Common myeloid progenitor, CD34-positive (primary cell): ENCODE data around the gene NSUN5.

Experiments used
- CTCF ChIA-PET: fragments of 350-600 bp; sonication (Branson Sonifier 250); formaldehyde crosslinking; loops from one replicate; lab custom pipeline; 2021; ENCODE audit warnings: antibody characterized with exemption; lab: Charles Lee
- POLR2A ChIA-PET: fragments of 350-600 bp; sonication (Branson Sonifier 250); formaldehyde crosslinking; loops from one replicate; lab custom pipeline; 2021; ENCODE audit warnings: antibody characterized with exemption; lab: Charles Lee
- DNase-seq, 3 donors: peaks; one replicate each; pipeline versions ENCODE4 v3.0.0 to v3.0.0-alpha.2; 2013
- H3K27ac ChIP-seq, 2 experiments: 1 replicate in 1 of 2; 2 replicates in 1 of 2; pipeline ENCODE4 v1.7.0; 2013; ENCODE audit warnings: inconsistent platforms in 2 of 2, low read length in 2 of 2, mild to moderate bottlenecking in 2 of 2, low read depth in 1 of 2, moderate library complexity in 1 of 2; ENCODE audit not compliant: severe bottlenecking in 2 of 2, insufficient read depth in 1 of 2, poor library complexity in 1 of 2
- H3K27me3 ChIP-seq, 5 experiments: replicated peaks in 2 of 5; 1 replicate in 3 of 5; 2 replicates in 2 of 5; pipeline versions ENCODE4 v1.6.1 to v1.7.0; 2013; ENCODE audit warnings: low read length in 4 of 5, mild to moderate bottlenecking in 2 of 5, moderate library complexity in 2 of 5, inconsistent platforms in 1 of 5; ENCODE audit not compliant: insufficient read depth in 5 of 5, control insufficient read depth in 4 of 5
- H3K36me3 ChIP-seq, 4 experiments: 1 replicate in 2 of 4; 2 replicates in 2 of 4; pipeline versions ENCODE4 v1.6.1 to v1.7.0; 2013; ENCODE audit warnings: low read length in 3 of 4, control low read depth in 1 of 4, mild to moderate bottlenecking in 1 of 4; ENCODE audit not compliant: control insufficient read depth in 4 of 4, insufficient read depth in 4 of 4
- H3K4me1 ChIP-seq, 4 experiments: 1 replicate in 3 of 4; 2 replicates in 1 of 4; pipeline versions ENCODE4 v1.6.1 to v1.7.1; 2013; ENCODE audit warnings: low read length in 3 of 4, mild to moderate bottlenecking in 3 of 4, control low read depth in 1 of 4, inconsistent platforms in 1 of 4, moderate library complexity in 1 of 4; ENCODE audit not compliant: control insufficient read depth in 4 of 4, insufficient read depth in 4 of 4; ENCODE audit errors: control extremely low read depth in 1 of 4
- H3K4me3 ChIP-seq, 7 experiments: 1 replicate in 4 of 7; 2 replicates in 3 of 7; pipeline versions ENCODE4 v1.5.1 to v1.7.0; 2013; ENCODE audit warnings: mild to moderate bottlenecking in 7 of 7, low read length in 6 of 7, moderate library complexity in 6 of 7, inconsistent platforms in 2 of 7, low read depth in 2 of 7, control low read depth in 1 of 7; ENCODE audit not compliant: insufficient read depth in 4 of 7, control insufficient read depth in 1 of 7; ENCODE audit errors: extremely low read depth in 1 of 7
- H3K9me3 ChIP-seq, 5 experiments: 1 replicate in 4 of 5; 2 replicates in 1 of 5; pipeline versions ENCODE4 v1.6.1 to v1.7.1; 2013; ENCODE audit warnings: low read length in 4 of 5, mild to moderate bottlenecking in 2 of 5, inconsistent platforms in 1 of 5, low read depth in 1 of 5, moderate library complexity in 1 of 5; ENCODE audit not compliant: control insufficient read depth in 4 of 5, insufficient read depth in 2 of 5; ENCODE audit errors: control extremely low read depth in 1 of 5
- WGBS: methylation state at CpG from one replicate; pipeline ENCODE4 v1.1.5; 2013; ENCODE audit not compliant: insufficient coverage; 5-methylcytosine and 5-hydroxymethylcytosine counted together

NSUN5 gene

GRCh38 chr7:73341877-73342276 is 33.3 kb upstream of the NSUN5 start:
- CTCF ChIA-PET: interaction anchor here (1.1 to 3.3 kb wide), 3 partner anchors 13 to 110 kb away, joined by 3 to 13 read pairs (median 4); no protein-coding TSS in a partner anchor
- Histone ChIP-seq H3K4me3 (no peak overlapping the region), H3K27ac (no peak overlapping the region), H3K4me1 (peaks cover 0 to 15% (median 2%) of the 10 kb centered on the region in 4 experiments), H3K36me3 (no peaks in the 10 kb centered on the region), H3K9me3 (no peaks in the 10 kb centered on the region), H3K27me3 (no peaks in the 10 kb centered on the region)
- DNase-seq: peak; percentile 6 to 38 (median 24)
- WGBS: 97% methylated on average over 7 of the region's 8 CpGs
- POLR2A ChIA-PET: no interaction called here

GRCh38 chr7:73340514-73340913 is 31.9 kb upstream of the NSUN5 start:
- CTCF ChIA-PET: interaction anchor here (1.0 to 3.3 kb wide), 4 partner anchors 10 to 129 kb away, joined by 3 to 13 read pairs (median 4); no protein-coding TSS in a partner anchor
- WGBS: 100% methylated on average over 5 of the region's 7 CpGs
- H3K27me3 ChIP-seq: no peaks in the 10 kb centered on the region
- no peak for DNase-seq
- POLR2A ChIA-PET: no interaction called here
- no peaks in the 10 kb centered on the region for H3K36me3 ChIP-seq
- no peak overlapping the region for H3K27ac ChIP-seq
- no peaks in the 10 kb centered on the region for H3K9me3 ChIP-seq
- no peak overlapping the region for H3K4me3 ChIP-seq
- H3K4me1 ChIP-seq: peaks cover 0 to 8% (median under 1%) of the 10 kb centered on the region in 4 experiments

- no peak for DNase-seq
Observed at GRCh38 chr7:73338321-73338720, 29.7 kb upstream of the NSUN5 start.

GRCh38 chr7:73332447-73332846 is 23.8 kb upstream of the NSUN5 start:
- WGBS: 88% methylated on average over 4 of the region's 6 CpGs
- no peak overlapping the region for H3K27ac ChIP-seq
- ChIA-PET CTCF (interaction anchor here (1.0 kb wide), 1 partner anchor 21 kb away, joined by 3 read pairs; no protein-coding TSS in a partner anchor), POLR2A (no interaction called here)
- H3K36me3 ChIP-seq: no peaks in the 10 kb centered on the region
- no peaks in the 10 kb centered on the region for H3K9me3 ChIP-seq
- DNase-seq: no peak
- no peak overlapping the region for H3K4me3 ChIP-seq
- no peaks in the 10 kb centered on the region for H3K27me3 ChIP-seq
- H3K4me1 ChIP-seq: peaks cover 0 to 6% (median 1%) of the 10 kb centered on the region in 4 experiments

More at GRCh38 chr7:73338321-73338720, 29.7 kb upstream of the NSUN5 start:
- CTCF ChIA-PET: interaction anchor here (1.2 kb wide), 1 partner anchor 9 kb away, joined by 3 read pairs; no protein-coding TSS in a partner anchor
- H3K27ac ChIP-seq: no peak overlapping the region
- no peaks in the 10 kb centered on the region for H3K4me1 ChIP-seq
- POLR2A ChIA-PET: no interaction called here
- no peak overlapping the region for H3K4me3 ChIP-seq
- no peaks in the 10 kb centered on the region for H3K27me3 ChIP-seq
- H3K9me3 ChIP-seq: no peaks in the 10 kb centered on the region
- WGBS: 95% methylated on average over 4 of the region's 10 CpGs
- H3K36me3 ChIP-seq: no peaks in the 10 kb centered on the region

GRCh38 chr7:73330772-73331171 is 22.1 kb upstream of the NSUN5 start:
- no peaks in the 10 kb centered on the region for H3K9me3 ChIP-seq
- no peaks in the 10 kb centered on the region for H3K27me3 ChIP-seq
- 95% methylated on average over 6 of the region's 6 CpGs for WGBS
- ChIA-PET POLR2A (no interaction called here), CTCF (no interaction called here)
- peaks cover 0 to 6% (median 1%) of the 10 kb centered on the region in 4 experiments for H3K4me1 ChIP-seq
- H3K4me3 ChIP-seq: no peak overlapping the region
- no peak for DNase-seq
- H3K36me3 ChIP-seq: no peaks in the 10 kb centered on the region
- H3K27ac ChIP-seq: no peak overlapping the region

GRCh38 chr7:73329861-73330581 is 21.4 kb upstream of the NSUN5 start:
- H3K27me3 ChIP-seq: no peaks in the 10 kb centered on the region
- H3K4me1 ChIP-seq: peaks cover 0 to 6% (median 1%) of the 10 kb centered on the region in 4 experiments
- peak in 2 of 3 donors; percentile 17 to 27 for DNase-seq
- CTCF ChIA-PET: interaction anchor here (1.3 to 1.4 kb wide), 2 partner anchors 12 to 118 kb away, joined by 3 to 6 read pairs; no protein-coding TSS in a partner anchor
- H3K36me3 ChIP-seq: no peaks in the 10 kb centered on the region
- H3K9me3 ChIP-seq: no peaks in the 10 kb centered on the region
- POLR2A ChIA-PET: interaction anchor here (0.5 kb wide), 1 partner anchor 41 kb away, joined by 5 read pairs; no protein-coding TSS in a partner anchor
- H3K27ac ChIP-seq: no peak overlapping the region
- H3K4me3 ChIP-seq: no peak overlapping the region
- 35% methylated on average over 9 of the region's 11 CpGs for WGBS

- 100% methylated on average over 4 of the region's 10 CpGs for WGBS
- no peaks in the 10 kb centered on the region for H3K36me3 ChIP-seq
- H3K27me3 ChIP-seq: no peaks in the 10 kb centered on the region
- no peak overlapping the region for H3K27ac ChIP-seq
- CTCF ChIA-PET: interaction anchor here (1.3 to 1.4 kb wide), 2 partner anchors 13 to 119 kb away, joined by 3 to 6 read pairs; no protein-coding TSS in a partner anchor
- peaks cover 0 to 14% (median 11%) of the 10 kb centered on the region in 4 experiments for H3K4me1 ChIP-seq
- POLR2A ChIA-PET: no interaction called here
- no peak for DNase-seq
- H3K9me3 ChIP-seq: no peaks in the 10 kb centered on the region
- H3K4me3 ChIP-seq: no peak overlapping the region
Observed at GRCh38 chr7:73328696-73329095, 20.1 kb upstream of the NSUN5 start.
